SK-N-SH (cell line): Measurements from ENCODE around the gene ADAM11.
A peak's percentile ranks its signal among the peaks of the same experiment; 100 is the strongest.

ENCODE experiments used
- CTCF ChIP-seq: fragments of 200-600 bp; sonication (generic); IDR thresholded peaks from 2 replicates; pipeline ENCODE4 v1.6.1; 2017; ENCODE audit warnings: antibody characterized with exemption, mild to moderate bottlenecking, moderate library complexity
- EP300 ChIP-seq, 2 experiments: IDR thresholded peaks; 2 replicates each; pipeline versions ENCODE4 v1.4.0 to v1.6.1; 2012; ENCODE audit warnings: borderline replicate concordance in 1 of 2, low read depth in 1 of 2, low read length in 1 of 2
- RAD21 ChIP-seq: IDR thresholded peaks from 2 replicates; pipeline ENCODE4 v1.6.1; 2012; ENCODE audit warnings: mild to moderate bottlenecking, low read length
- REST ChIP-seq: IDR thresholded peaks from 2 replicates; pipeline ENCODE4 v1.6.1; 2012; ENCODE audit warnings: mild to moderate bottlenecking, low read depth, low read length, moderate library complexity
- TEAD4 ChIP-seq: IDR thresholded peaks from 2 replicates; pipeline ENCODE4 v1.4.0; 2012; ENCODE audit warnings: mild to moderate bottlenecking, borderline replicate concordance; ENCODE audit not compliant: insufficient read depth

GRCh38 chr17:44775838-44776621, 17.2 kb downstream of the ADAM11 start:
- TF ChIP-seq CTCF, result no peak
- no peak for TF ChIP-seq REST
- TF ChIP-seq RAD21, result no peak
- TF ChIP-seq EP300 (IDR thresholded peaks at IDR 0.05; ENCODE audit: borderline replicate concordance in 1 of 2, low read depth in 1 of 2, low read length in 1 of 2), result peak in 1 of 2 experiments; percentile 24; a peak in 1 of 4 replicates
- no peak for TF ChIP-seq TEAD4
